Measurements from ENCODE around the gene DDX56. TPM values are rescaled to one million over a fixed set of nuclear protein-coding genes. Genes with fewer than 3 reads are reported as not detected.

The DDX56 gene
- total RNA-seq, 1 experiment from 2014 or later: 119 TPM

- Histone ChIP-seq H3K9me3 (ENCODE audit: low read length) (no peaks in the 10 kb centered on the region), H4K20me1 (ENCODE audit: low read length) (no peaks in the 10 kb centered on the region), H3K79me2 (ENCODE audit: low read length) (no peaks in the 10 kb centered on the region), H3K27me3 (ENCODE audit: low read length) (no peaks in the 10 kb centered on the region), H3F3A (ENCODE audit: low read length, unreplicated experiment) (no peaks in the 10 kb centered on the region), H3K9ac (ENCODE audit: low read length) (no peak overlapping the region), H3K4me3 (ENCODE audit: low read length) (no peak overlapping the region), H3K9me2 (replicated peaks; ENCODE audit: low read length) (no peaks in the 10 kb centered on the region), H3K4me1 (ENCODE audit: insufficient read depth, low read length) (no peaks in the 10 kb centered on the region), H3K36me3 (ENCODE audit: low read depth, low read length) (no peaks in the 10 kb centered on the region), H3K4me2 (ENCODE audit: low read length) (no peak overlapping the region), H2AFZ (ENCODE audit: low read length) (no peak overlapping the region), H3K27ac (ENCODE audit: low read length) (no peak overlapping the region)
- POLR2A ChIA-PET (ENCODE audit: unreplicated experiment): no interaction called here
- intact Hi-C loops (cut with micrococcal nuclease): no loop called here
- ATAC-seq (no peak), DNase-seq (no peak)
- TF ChIP-seq CTCF (conservative IDR thresholded peaks at IDR 0.05; ENCODE audit: low read depth, low read length): no peak
- no peak for TF ChIP-seq EZH2phosphoT487 (IDR thresholded peaks at IDR 0.05; ENCODE audit: borderline replicate concordance, low read length)
- TF ChIP-seq EZH2 (IDR thresholded peaks at IDR 0.05; ENCODE audit: low read length, unreplicated experiment): no peak
- CTCF ChIA-PET: no interaction called here
- no TSS peak for BruUV-seq (replicated peaks)
These were observed 42.0 kb downstream of the DDX56 start for GRCh38 chr7:44531421-44532380.

GRCh38 chr7:44530990-44531389, 42.7 kb downstream of the DDX56 start:
- no peak overlapping the region for H3K4me3 ChIP-seq (ENCODE audit: low read length)
- POLR2A ChIA-PET (ENCODE audit: unreplicated experiment): no interaction called here
- no peaks in the 10 kb centered on the region for H4K20me1 ChIP-seq (ENCODE audit: low read length)
- H3K9me3 ChIP-seq (ENCODE audit: low read length): no peaks in the 10 kb centered on the region
- H3K4me2 ChIP-seq (ENCODE audit: low read length): no peak overlapping the region
- intact Hi-C loops (cut with micrococcal nuclease): no loop called here
- no peak overlapping the region for H2AFZ ChIP-seq (ENCODE audit: low read length)
- H3K9ac ChIP-seq (ENCODE audit: low read length): no peak overlapping the region
- no peak overlapping the region for H3K27ac ChIP-seq (ENCODE audit: low read length)
- no TSS peak for BruUV-seq (replicated peaks)
- no peaks in the 10 kb centered on the region for H3K79me2 ChIP-seq (ENCODE audit: low read length)
- H3K4me1 ChIP-seq (ENCODE audit: insufficient read depth, low read length): no peaks in the 10 kb centered on the region
- CTCF ChIA-PET: no interaction called here
- no peaks in the 10 kb centered on the region for H3K9me2 ChIP-seq (replicated peaks; ENCODE audit: low read length)
- no peaks in the 10 kb centered on the region for H3K27me3 ChIP-seq (ENCODE audit: low read length)
- DNase-seq (no peak), ATAC-seq (no peak)
- H3K36me3 ChIP-seq (ENCODE audit: low read depth, low read length): no peaks in the 10 kb centered on the region
- no peaks in the 10 kb centered on the region for H3F3A ChIP-seq (ENCODE audit: low read length, unreplicated experiment)
- TF ChIP-seq CTCF (conservative IDR thresholded peaks at IDR 0.05; ENCODE audit: low read depth, low read length) (no peak), EZH2phosphoT487 (IDR thresholded peaks at IDR 0.05; ENCODE audit: borderline replicate concordance, low read length) (no peak), EZH2 (IDR thresholded peaks at IDR 0.05; ENCODE audit: low read length, unreplicated experiment) (no peak)

- Histone ChIP-seq H2AFZ (ENCODE audit: low read length) (no peak overlapping the region), H3K36me3 (ENCODE audit: low read depth, low read length) (no peaks in the 10 kb centered on the region), H4K20me1 (ENCODE audit: low read length) (no peaks in the 10 kb centered on the region), H3K9ac (ENCODE audit: low read length) (no peak overlapping the region), H3K4me3 (ENCODE audit: low read length) (no peak overlapping the region), H3K9me3 (ENCODE audit: low read length) (no peaks in the 10 kb centered on the region), H3F3A (ENCODE audit: low read length, unreplicated experiment) (no peaks in the 10 kb centered on the region), H3K79me2 (ENCODE audit: low read length) (no peaks in the 10 kb centered on the region), H3K9me2 (replicated peaks; ENCODE audit: low read length) (no peaks in the 10 kb centered on the region), H3K4me1 (ENCODE audit: insufficient read depth, low read length) (no peaks in the 10 kb centered on the region), H3K4me2 (ENCODE audit: low read length) (no peak overlapping the region), H3K27ac (ENCODE audit: low read length) (no peak overlapping the region), H3K27me3 (ENCODE audit: low read length) (no peaks in the 10 kb centered on the region)
- ATAC-seq: no peak
- no TSS peak for BruUV-seq (replicated peaks)
- no peak for DNase-seq
- CTCF ChIA-PET: no interaction called here
- TF ChIP-seq CTCF (conservative IDR thresholded peaks at IDR 0.05; ENCODE audit: low read depth, low read length) (no peak), EZH2phosphoT487 (IDR thresholded peaks at IDR 0.05; ENCODE audit: borderline replicate concordance, low read length) (no peak), EZH2 (IDR thresholded peaks at IDR 0.05; ENCODE audit: low read length, unreplicated experiment) (no peak)
- POLR2A ChIA-PET (ENCODE audit: unreplicated experiment): no interaction called here
- intact Hi-C loops (cut with micrococcal nuclease): no loop called here
These were observed 48.8 kb downstream of the DDX56 start for GRCh38 chr7:44524811-44525388.
